Uterus (tissue), 4 donors: ENCODE data around the gene IQUB. TPM values are rescaled to one million over a fixed set of nuclear protein-coding genes. Genes with fewer than 3 reads are reported as not detected.

ENCODE experiments used
- DNase-seq, 2 donors: peaks; one replicate each; pipeline ENCODE4 v3.0.0-alpha.2; 2019 to 2020
- H3K27ac ChIP-seq, 2 donors: fragments of 200-600 bp; sonication (generic); 1 replicate in 1 of 2; 2 replicates in 1 of 2; pipeline ENCODE4 v1.5.1; 2016 to 2018
- H3K27me3 ChIP-seq, 2 donors: fragments of 200-600 bp; sonication (generic); one replicate each; pipeline ENCODE4 v1.5.1; 2018 to 2019; ENCODE audit warnings: control low read depth in 1 of 2
- H3K36me3 ChIP-seq, 2 donors: fragments of 200-600 bp; sonication (generic); one replicate each; pipeline ENCODE4 v1.5.1; 2019; ENCODE audit warnings: control low read depth in 1 of 2
- H3K4me1 ChIP-seq, 2 donors: fragments of 200-600 bp; sonication (generic); one replicate each; pipeline ENCODE4 v1.5.1; 2018 to 2019; ENCODE audit warnings: control low read depth in 1 of 2
- H3K4me3 ChIP-seq, 2 donors: fragments of 200-600 bp; sonication (generic); 1 replicate in 1 of 2; 2 replicates in 1 of 2; pipeline ENCODE4 v1.5.1; 2018 to 2019; ENCODE audit warnings: mild to moderate bottlenecking in 1 of 2
- H3K9me3 ChIP-seq, 2 donors: fragments of 200-600 bp; sonication (generic); one replicate each; pipeline ENCODE4 v1.5.1; 2019; ENCODE audit warnings: control low read depth in 1 of 2
- POLR2A ChIP-seq, 2 donors: fragments of 450-650 bp; IDR thresholded peaks; one replicate each; pipeline ENCODE4 v1.6.1; 2016; ENCODE audit warnings: antibody characterized with exemption in 2 of 2, mild to moderate bottlenecking in 1 of 2, moderate library complexity in 1 of 2
- intact Hi-C: fragments of 100-400 bp; cut with DNase I; formaldehyde crosslinking; loops from one replicate; pipeline ENCODE4 v1.15.1; 2023; ENCODE audit warnings: low total_unique reads
- total RNA-seq, 4 donors: library from RNA; depleted of rRNA in 3 of 4; stranded (reverse); fragments of >200 nt in 3 of 4; gene quantifications; one replicate each; pipeline versions ENCODE4 v1.1.0 to v1.2.4, GENCODE V29; 2014 to 2023
- TF ChIP-seq, protein P1 (sequence below), 4 experiments: fragments of 200-600 bp in 2 of 4; fragments of 450-650 bp in 2 of 4; sonication (generic) in 2 of 4; IDR thresholded peaks; one replicate each; pipeline ENCODE4 v1.5.1; 2016 to 2019; ENCODE audit warnings: antibody characterized with exemption in 4 of 4, mild to moderate bottlenecking in 2 of 4, moderate library complexity in 1 of 4
- donor health status: DM: yes; HTN: yes; CAD: no.

IQUB gene
- total RNA-seq, 4 donors from 2014 or later: 2.4 to 9.9 (median 6.1) TPM; not detected in 1

DNA sequence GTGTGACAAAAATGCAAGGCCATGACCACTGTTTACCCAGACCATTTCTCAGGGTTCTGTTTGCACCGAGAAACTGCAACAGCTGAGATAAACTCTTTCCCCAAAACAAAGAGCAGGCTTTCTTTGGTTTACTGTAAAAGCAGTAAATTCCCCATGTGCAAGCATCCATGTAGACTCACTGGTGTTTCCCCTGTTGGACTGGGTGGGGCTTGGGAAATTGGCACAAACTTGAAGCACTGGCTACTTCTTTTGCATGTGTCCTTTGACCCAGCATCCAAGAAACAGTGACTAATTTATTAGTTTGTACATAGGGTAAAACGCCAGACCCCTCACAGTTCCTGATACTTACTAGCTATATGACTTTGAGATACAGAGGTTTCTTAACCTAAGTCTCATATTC is 12.3 kb downstream of the IQUB start:
- no peak overlapping the region for H3K27ac ChIP-seq
- H3K9me3 ChIP-seq: no peaks in the 10 kb centered on the region
- no peaks in the 10 kb centered on the region for H3K27me3 ChIP-seq
- TF ChIP-seq, protein P1, sequence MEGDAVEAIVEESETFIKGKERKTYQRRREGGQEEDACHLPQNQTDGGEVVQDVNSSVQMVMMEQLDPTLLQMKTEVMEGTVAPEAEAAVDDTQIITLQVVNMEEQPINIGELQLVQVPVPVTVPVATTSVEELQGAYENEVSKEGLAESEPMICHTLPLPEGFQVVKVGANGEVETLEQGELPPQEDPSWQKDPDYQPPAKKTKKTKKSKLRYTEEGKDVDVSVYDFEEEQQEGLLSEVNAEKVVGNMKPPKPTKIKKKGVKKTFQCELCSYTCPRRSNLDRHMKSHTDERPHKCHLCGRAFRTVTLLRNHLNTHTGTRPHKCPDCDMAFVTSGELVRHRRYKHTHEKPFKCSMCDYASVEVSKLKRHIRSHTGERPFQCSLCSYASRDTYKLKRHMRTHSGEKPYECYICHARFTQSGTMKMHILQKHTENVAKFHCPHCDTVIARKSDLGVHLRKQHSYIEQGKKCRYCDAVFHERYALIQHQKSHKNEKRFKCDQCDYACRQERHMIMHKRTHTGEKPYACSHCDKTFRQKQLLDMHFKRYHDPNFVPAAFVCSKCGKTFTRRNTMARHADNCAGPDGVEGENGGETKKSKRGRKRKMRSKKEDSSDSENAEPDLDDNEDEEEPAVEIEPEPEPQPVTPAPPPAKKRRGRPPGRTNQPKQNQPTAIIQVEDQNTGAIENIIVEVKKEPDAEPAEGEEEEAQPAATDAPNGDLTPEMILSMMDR (IDR thresholded peaks at IDR 0.05): no peak
- no peak for TF ChIP-seq POLR2A (IDR thresholded peaks at IDR 0.05)
- no peak overlapping the region for H3K4me3 ChIP-seq
- DNase-seq: no peak
- no peaks in the 10 kb centered on the region for H3K4me1 ChIP-seq
- intact Hi-C loops: no loop called here
- H3K36me3 ChIP-seq: no peaks in the 10 kb centered on the region

DNA sequence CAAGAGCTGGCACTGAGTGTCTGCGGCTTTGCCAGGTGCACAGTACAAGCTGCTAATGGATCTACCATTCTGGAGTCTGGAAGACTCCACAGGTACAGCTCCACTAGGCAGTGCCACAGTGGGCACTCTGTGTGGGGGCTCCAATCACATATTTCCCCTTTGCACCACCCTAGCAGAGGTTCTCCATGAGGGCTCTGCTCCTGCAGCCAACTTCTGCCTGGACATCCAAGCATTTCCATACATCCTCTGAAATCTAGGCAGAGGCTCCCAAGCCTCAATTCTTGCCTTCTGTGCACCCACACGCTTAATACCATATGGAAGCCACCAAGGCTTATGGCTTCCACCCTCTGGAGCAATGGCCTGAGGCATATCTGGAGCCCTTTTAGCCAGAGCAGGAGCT is 29.2 kb downstream of the IQUB start:
- Histone ChIP-seq H3K27me3 (no peaks in the 10 kb centered on the region), H3K4me1 (no peaks in the 10 kb centered on the region), H3K9me3 (no peaks in the 10 kb centered on the region), H3K4me3 (no peak overlapping the region), H3K27ac (no peak overlapping the region), H3K36me3 (no peaks in the 10 kb centered on the region)
- DNase-seq: no peak
- intact Hi-C loops: no loop called here
- no peak for TF ChIP-seq POLR2A (IDR thresholded peaks at IDR 0.05)
- TF ChIP-seq, protein P1 (IDR thresholded peaks at IDR 0.05): no peak

DNA sequence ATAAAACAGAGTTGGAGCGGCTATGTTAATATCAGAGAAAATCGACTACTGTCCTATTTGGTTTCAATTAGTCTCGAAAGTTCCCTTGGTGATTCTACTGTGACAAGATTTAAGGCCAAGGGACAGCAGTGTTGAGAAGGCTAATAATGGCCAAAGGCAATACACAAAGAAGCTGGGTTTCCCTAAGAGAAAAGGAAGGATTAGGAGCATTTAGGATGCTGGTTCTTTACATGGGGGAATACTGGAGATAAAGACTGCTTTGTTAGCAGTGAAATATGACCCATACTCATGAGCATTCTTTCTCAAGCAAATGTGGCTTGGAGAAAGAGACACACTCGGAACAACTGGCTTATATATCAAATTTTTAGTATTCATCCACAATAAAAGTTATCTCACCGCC is 32.2 kb downstream of the IQUB start:
- no peaks in the 10 kb centered on the region for H3K4me1 ChIP-seq
- intact Hi-C loops: no loop called here
- H3K9me3 ChIP-seq: no peaks in the 10 kb centered on the region
- H3K4me3 ChIP-seq: no peak overlapping the region
- no peak for DNase-seq
- no peaks in the 10 kb centered on the region for H3K27me3 ChIP-seq
- H3K27ac ChIP-seq: no peak overlapping the region
- H3K36me3 ChIP-seq: no peaks in the 10 kb centered on the region
- no peak for TF ChIP-seq POLR2A (IDR thresholded peaks at IDR 0.05)
- TF ChIP-seq, protein P1 (IDR thresholded peaks at IDR 0.05): no peak

DNA sequence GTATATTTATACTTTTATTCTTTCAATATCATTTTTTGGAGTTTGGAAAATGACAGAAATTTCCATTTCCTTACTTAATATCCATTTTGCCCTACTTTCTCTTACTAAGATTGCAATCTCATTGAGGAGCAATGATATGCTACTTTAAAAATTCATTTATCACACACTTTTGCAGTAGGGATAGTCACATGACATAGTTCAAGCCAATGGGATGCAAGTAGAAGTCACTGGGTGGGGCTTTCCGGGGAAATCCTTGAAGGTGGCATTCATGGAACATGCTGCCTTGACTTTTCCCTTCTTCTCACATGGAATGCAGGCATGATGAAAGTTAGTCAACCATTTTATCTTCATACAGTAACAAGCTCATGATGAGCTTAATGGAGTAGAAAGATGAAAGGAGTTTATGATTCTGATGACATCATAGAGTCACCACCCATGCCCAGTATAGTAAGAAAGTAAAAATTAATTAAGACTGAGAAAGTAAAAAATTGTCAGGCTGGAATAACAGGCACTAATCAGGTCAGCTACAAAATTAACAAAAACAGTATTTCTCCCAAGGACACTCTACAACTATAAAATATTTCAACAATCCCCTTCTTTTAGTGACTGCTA is 33.4 kb downstream of the IQUB start:
- intact Hi-C loops: no loop called here
- H3K4me1 ChIP-seq: no peaks in the 10 kb centered on the region
- no peaks in the 10 kb centered on the region for H3K9me3 ChIP-seq
- no peak for TF ChIP-seq POLR2A (IDR thresholded peaks at IDR 0.05)
- TF ChIP-seq, protein P1 (IDR thresholded peaks at IDR 0.05): no peak
- no peaks in the 10 kb centered on the region for H3K27me3 ChIP-seq
- DNase-seq: no peak
- no peak overlapping the region for H3K4me3 ChIP-seq
- no peak overlapping the region for H3K27ac ChIP-seq
- H3K36me3 ChIP-seq: no peaks in the 10 kb centered on the region

DNA sequence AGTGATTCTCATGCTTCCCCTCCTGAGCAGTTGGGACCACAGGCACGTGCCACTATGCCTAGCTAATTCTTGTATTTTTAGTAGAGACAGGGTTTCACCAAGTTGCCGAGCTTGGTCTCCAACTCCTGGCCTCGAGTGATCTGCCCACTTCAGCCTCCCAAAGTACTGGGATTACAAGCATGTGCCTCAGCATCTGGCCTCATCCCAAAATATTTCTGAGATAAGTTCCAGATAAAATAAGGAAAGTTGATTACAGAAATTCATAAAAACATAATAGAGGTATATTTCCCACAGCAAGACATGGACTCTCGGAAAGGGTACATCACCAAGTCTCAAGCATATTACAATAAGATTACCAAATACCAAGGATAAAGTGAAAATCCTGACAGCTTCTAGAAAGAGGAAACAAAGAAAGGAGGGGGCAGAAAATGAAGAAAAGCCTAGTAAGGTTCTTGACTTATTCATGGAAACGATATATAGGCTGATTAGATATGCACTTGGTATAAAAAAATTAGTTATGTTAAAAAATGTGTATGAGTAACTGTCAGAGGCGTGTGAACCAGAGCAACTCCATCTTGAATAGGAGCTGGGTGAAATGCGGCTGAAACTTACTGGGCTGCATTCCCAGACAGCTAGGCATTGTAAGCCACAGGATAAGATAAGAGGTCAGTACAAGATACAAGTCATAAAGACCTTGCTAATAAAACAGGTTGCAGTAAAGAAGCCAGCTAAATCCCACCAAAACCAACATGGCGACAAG is 35.0 kb downstream of the IQUB start:
- Histone ChIP-seq H3K9me3 (no peaks in the 10 kb centered on the region), H3K27me3 (no peaks in the 10 kb centered on the region), H3K36me3 (no peaks in the 10 kb centered on the region), H3K27ac (no peak overlapping the region), H3K4me3 (no peak overlapping the region), H3K4me1 (no peaks in the 10 kb centered on the region)
- TF ChIP-seq, protein P1 (IDR thresholded peaks at IDR 0.05): no peak
- TF ChIP-seq POLR2A (IDR thresholded peaks at IDR 0.05): no peak
- no peak for DNase-seq
- intact Hi-C loops: no loop called here
